K562 (cell line): Measurements from ENCODE around the gene DAPK1.

Source experiments
- BRCA1 ChIP-seq, 2 experiments: fragments of 450-650 bp in 1 of 2; sonication (generic) in 1 of 2; formaldehyde crosslinking in 1 of 2; IDR thresholded peaks; 2 replicates each; pipeline versions ENCODE4 v1.5.0 to v1.6.1; 2017 to 2020; ENCODE audit warnings: mild to moderate bottlenecking in 1 of 2, missing genetic modification reagents in 1 of 2
- CTCF ChIP-seq, 3 experiments: IDR thresholded peaks in 2 of 3; conservative IDR thresholded peaks in 1 of 3; 2 replicates each; pipeline ENCODE4 v1.5.1; 2011 to 2012; ENCODE audit warnings: low read length in 3 of 3, mild to moderate bottlenecking in 3 of 3, control low read depth in 2 of 3, improper control_type of control experiment in 1 of 3, inconsistent platforms in 1 of 3, low read depth in 1 of 3, mixed read lengths in 1 of 3, moderate library complexity in 1 of 3; ENCODE audit not compliant: insufficient read depth in 2 of 3
- POLR2A ChIP-seq: fragments of 450-650 bp; conservative IDR thresholded peaks from 2 replicates; pipeline ENCODE4 v1.6.1; 2016
- TBP ChIP-seq: optimal IDR thresholded peaks from 2 replicates; pipeline ENCODE3; 2011; ENCODE audit warnings: low read depth, low read length, improper control_type of control experiment
- ZFP1 ChIP-seq: fragments of 450-650 bp; formaldehyde crosslinking; IDR thresholded peaks from 2 replicates; pipeline ENCODE4 v1.4.0; 2020; ENCODE audit warnings: mild to moderate bottlenecking, mixed read lengths
- TF ChIP-seq, protein P1 (sequence below): fragments of 200-600 bp; sonication (generic); IDR thresholded peaks from one replicate; pipeline ENCODE4 v1.6.1; 2012; ENCODE audit warnings: mild to moderate bottlenecking, low read depth, low read length, inconsistent platforms

DNA sequence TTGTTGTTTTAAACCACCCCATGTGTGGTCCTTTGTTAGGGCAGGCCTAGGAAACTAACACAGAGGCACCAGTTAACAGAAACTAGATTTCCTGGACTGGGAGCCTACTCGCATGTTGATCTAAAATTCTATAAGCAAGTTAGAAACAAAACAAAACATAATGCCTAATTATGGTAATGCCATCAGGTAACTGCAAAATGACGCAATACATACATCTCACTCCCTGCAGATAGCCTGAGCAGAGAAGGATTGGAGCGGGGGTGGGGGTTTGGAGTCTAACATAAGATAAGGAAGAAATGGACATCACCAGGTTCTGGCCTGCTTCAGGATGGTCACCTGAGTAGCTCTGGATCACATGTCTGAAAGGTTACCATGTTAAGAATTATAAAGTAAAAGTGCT lies 114.9 kb downstream of the DAPK1 start:
- TF ChIP-seq TBP: no peak
- TF ChIP-seq CTCF (IDR thresholded peaks at IDR 0.05 in 2 of 3, conservative IDR thresholded peaks at IDR 0.05 in 1 of 3; ENCODE audit: insufficient read depth in 2 of 3, low read depth in 1 of 3, low read length in 3 of 3): no peak
- TF ChIP-seq, protein P1, sequence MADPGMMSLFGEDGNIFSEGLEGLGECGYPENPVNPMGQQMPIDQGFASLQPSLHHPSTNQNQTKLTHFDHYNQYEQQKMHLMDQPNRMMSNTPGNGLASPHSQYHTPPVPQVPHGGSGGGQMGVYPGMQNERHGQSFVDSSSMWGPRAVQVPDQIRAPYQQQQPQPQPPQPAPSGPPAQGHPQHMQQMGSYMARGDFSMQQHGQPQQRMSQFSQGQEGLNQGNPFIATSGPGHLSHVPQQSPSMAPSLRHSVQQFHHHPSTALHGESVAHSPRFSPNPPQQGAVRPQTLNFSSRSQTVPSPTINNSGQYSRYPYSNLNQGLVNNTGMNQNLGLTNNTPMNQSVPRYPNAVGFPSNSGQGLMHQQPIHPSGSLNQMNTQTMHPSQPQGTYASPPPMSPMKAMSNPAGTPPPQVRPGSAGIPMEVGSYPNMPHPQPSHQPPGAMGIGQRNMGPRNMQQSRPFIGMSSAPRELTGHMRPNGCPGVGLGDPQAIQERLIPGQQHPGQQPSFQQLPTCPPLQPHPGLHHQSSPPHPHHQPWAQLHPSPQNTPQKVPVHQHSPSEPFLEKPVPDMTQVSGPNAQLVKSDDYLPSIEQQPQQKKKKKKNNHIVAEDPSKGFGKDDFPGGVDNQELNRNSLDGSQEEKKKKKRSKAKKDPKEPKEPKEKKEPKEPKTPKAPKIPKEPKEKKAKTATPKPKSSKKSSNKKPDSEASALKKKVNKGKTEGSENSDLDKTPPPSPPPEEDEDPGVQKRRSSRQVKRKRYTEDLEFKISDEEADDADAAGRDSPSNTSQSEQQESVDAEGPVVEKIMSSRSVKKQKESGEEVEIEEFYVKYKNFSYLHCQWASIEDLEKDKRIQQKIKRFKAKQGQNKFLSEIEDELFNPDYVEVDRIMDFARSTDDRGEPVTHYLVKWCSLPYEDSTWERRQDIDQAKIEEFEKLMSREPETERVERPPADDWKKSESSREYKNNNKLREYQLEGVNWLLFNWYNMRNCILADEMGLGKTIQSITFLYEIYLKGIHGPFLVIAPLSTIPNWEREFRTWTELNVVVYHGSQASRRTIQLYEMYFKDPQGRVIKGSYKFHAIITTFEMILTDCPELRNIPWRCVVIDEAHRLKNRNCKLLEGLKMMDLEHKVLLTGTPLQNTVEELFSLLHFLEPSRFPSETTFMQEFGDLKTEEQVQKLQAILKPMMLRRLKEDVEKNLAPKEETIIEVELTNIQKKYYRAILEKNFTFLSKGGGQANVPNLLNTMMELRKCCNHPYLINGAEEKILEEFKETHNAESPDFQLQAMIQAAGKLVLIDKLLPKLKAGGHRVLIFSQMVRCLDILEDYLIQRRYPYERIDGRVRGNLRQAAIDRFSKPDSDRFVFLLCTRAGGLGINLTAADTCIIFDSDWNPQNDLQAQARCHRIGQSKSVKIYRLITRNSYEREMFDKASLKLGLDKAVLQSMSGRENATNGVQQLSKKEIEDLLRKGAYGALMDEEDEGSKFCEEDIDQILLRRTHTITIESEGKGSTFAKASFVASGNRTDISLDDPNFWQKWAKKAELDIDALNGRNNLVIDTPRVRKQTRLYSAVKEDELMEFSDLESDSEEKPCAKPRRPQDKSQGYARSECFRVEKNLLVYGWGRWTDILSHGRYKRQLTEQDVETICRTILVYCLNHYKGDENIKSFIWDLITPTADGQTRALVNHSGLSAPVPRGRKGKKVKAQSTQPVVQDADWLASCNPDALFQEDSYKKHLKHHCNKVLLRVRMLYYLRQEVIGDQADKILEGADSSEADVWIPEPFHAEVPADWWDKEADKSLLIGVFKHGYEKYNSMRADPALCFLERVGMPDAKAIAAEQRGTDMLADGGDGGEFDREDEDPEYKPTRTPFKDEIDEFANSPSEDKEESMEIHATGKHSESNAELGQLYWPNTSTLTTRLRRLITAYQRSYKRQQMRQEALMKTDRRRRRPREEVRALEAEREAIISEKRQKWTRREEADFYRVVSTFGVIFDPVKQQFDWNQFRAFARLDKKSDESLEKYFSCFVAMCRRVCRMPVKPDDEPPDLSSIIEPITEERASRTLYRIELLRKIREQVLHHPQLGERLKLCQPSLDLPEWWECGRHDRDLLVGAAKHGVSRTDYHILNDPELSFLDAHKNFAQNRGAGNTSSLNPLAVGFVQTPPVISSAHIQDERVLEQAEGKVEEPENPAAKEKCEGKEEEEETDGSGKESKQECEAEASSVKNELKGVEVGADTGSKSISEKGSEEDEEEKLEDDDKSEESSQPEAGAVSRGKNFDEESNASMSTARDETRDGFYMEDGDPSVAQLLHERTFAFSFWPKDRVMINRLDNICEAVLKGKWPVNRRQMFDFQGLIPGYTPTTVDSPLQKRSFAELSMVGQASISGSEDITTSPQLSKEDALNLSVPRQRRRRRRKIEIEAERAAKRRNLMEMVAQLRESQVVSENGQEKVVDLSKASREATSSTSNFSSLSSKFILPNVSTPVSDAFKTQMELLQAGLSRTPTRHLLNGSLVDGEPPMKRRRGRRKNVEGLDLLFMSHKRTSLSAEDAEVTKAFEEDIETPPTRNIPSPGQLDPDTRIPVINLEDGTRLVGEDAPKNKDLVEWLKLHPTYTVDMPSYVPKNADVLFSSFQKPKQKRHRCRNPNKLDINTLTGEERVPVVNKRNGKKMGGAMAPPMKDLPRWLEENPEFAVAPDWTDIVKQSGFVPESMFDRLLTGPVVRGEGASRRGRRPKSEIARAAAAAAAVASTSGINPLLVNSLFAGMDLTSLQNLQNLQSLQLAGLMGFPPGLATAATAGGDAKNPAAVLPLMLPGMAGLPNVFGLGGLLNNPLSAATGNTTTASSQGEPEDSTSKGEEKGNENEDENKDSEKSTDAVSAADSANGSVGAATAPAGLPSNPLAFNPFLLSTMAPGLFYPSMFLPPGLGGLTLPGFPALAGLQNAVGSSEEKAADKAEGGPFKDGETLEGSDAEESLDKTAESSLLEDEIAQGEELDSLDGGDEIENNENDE: no peak
- TF ChIP-seq ZFP1 (CRISPR knock-in tag): no peak
- TF ChIP-seq POLR2A: no peak
- TF ChIP-seq BRCA1 (IDR thresholded peaks at IDR 0.05): no peak
- no peak for TF ChIP-seq BRCA1 (CRISPR knock-in tag; IDR thresholded peaks at IDR 0.05)
